Hematopoietic multipotent progenitor cell (in vitro differentiated cells): ENCODE data around the gene FXR2. TPM values are rescaled to one million over a fixed set of nuclear protein-coding genes. Genes with fewer than 3 reads are reported as not detected.
"Not testable (repeated sequence)": the region's sequence is repeated elsewhere in the genome, so short reads cannot be mapped to it uniquely, and the experiment has no call there.

ENCODE experiments used
- DNase-seq, 3 donors: peaks; one replicate each; pipeline ENCODE4 v3.0.0-alpha.2; 2011 to 2015; ENCODE audit warnings: low read depth in 2 of 3, low spot score in 2 of 3
- total RNA-seq: library from RNA; depleted of rRNA; stranded (reverse); fragments of >200 nt; gene quantifications from one replicate; pipeline ENCODE4 v1.2.3, GENCODE V29; 2012

The FXR2 gene
- total RNA-seq, 1 donor = 22.6 TPM

- DNase-seq = no peak
Observed at GRCh38 chr17:7629939-7630571, 15.4 kb upstream of the FXR2 start, which contains the start of gene SHBG. Gene SHBG (plus strand): TSS chr17:7630135. CDS start chr17:7630173, 38 bp downstream.

GRCh38 chr17:7627250-7628121 is 12.8 kb upstream of the FXR2 start, which contains the start of gene SAT2:
Gene SAT2 (minus strand): TSS chr17:7627821. CDS start chr17:7627635, 186 bp downstream.
- peak; percentile 53 to 94 (median 91) for DNase-seq

GRCh38 chr17:7626956-7627249 is 12.2 kb upstream of the FXR2 start:
- DNase-seq = no peak

GRCh38 chr17:7626307-7626706 is 11.6 kb upstream of the FXR2 start:
- no peak for DNase-seq

- not testable (repeated sequence) for DNase-seq
Observed at GRCh38 chr17:7625749-7626148, 11.1 kb upstream of the FXR2 start.

- no peak for DNase-seq
Observed at GRCh38 chr17:7623661-7624060, 9.0 kb upstream of the FXR2 start.

- DNase-seq = no peak
Observed at GRCh38 chr17:7620835-7621234, 6.1 kb upstream of the FXR2 start.

GRCh38 chr17:7618608-7619007 is 3.9 kb upstream of the FXR2 start:
- no peak for DNase-seq

GRCh38 chr17:7615265-7615747 is 609 bp upstream of the FXR2 start:
- DNase-seq = no peak

- DNase-seq = no peak
Observed at GRCh38 chr17:7613769-7614424, 800 bp downstream of the FXR2 start.

- DNase-seq = no peak
Observed at GRCh38 chr17:7612294-7612640, 2.4 kb downstream of the FXR2 start.

- no peak for DNase-seq
Observed at GRCh38 chr17:7611635-7612293, 2.9 kb downstream of the FXR2 start.

GRCh38 chr17:7610641-7611040 is 4.1 kb downstream of the FXR2 start:
- DNase-seq = no peak

GRCh38 chr17:7606280-7606679 is 8.4 kb downstream of the FXR2 start:
- no peak for DNase-seq

GRCh38 chr17:7597561-7597960 is 17.1 kb downstream of the FXR2 start:
- DNase-seq = not testable (repeated sequence)

- no peak for DNase-seq
Observed at GRCh38 chr17:7593296-7593695, 21.4 kb downstream of the FXR2 start.

- DNase-seq = no peak
Observed at GRCh38 chr17:7592422-7593021, 22.2 kb downstream of the FXR2 start.

GRCh38 chr17:7591596-7591995 is 23.1 kb downstream of the FXR2 start:
- DNase-seq = no peak

- no peak for DNase-seq
Observed at GRCh38 chr17:7590743-7591142, 24.0 kb downstream of the FXR2 start.

GRCh38 chr17:7589891-7590691 is 24.6 kb downstream of the FXR2 start, which contains the start of gene SOX15:
Gene SOX15 (minus strand): TSS chr17:7590094. CDS start chr17:7589676, 418 bp downstream.
- DNase-seq = no peak
